Endothelial cell (in vitro differentiated cells): ENCODE data around the gene C7. TPM values are rescaled to one million over a fixed set of nuclear protein-coding genes. Genes with fewer than 3 reads are reported as not detected.

Source experiments
- DNase-seq: peaks from one replicate; pipeline ENCODE4 v3.0.0; 2021; ENCODE audit warnings: low spot score
- H3K27ac Mint-ChIP-seq: one replicate; pipeline ENCODE4 v1.8.0; 2021; ENCODE audit warnings: mixed read lengths, inconsistent platforms; ENCODE audit not compliant: unreplicated experiment
- H3K27me3 Mint-ChIP-seq: one replicate; pipeline ENCODE4 v1.8.0; 2021; ENCODE audit warnings: mild to moderate bottlenecking, moderate library complexity, mixed read lengths, inconsistent platforms; ENCODE audit not compliant: unreplicated experiment
- H3K36me3 Mint-ChIP-seq: one replicate; pipeline ENCODE4 v1.8.0; 2021; ENCODE audit warnings: mild to moderate bottlenecking, low read depth, mixed read lengths, inconsistent platforms; ENCODE audit not compliant: unreplicated experiment
- H3K4me1 Mint-ChIP-seq: one replicate; pipeline ENCODE4 v1.8.0; 2021; ENCODE audit warnings: mild to moderate bottlenecking, mixed read lengths, inconsistent platforms; ENCODE audit not compliant: unreplicated experiment
- H3K4me3 Mint-ChIP-seq: one replicate; pipeline ENCODE4 v1.8.0; 2021; ENCODE audit warnings: mild to moderate bottlenecking, mixed read lengths, inconsistent platforms; ENCODE audit not compliant: unreplicated experiment
- H3K9me3 Mint-ChIP-seq: one replicate; pipeline ENCODE4 v1.8.0; 2021; ENCODE audit warnings: mixed read lengths, inconsistent platforms; ENCODE audit not compliant: unreplicated experiment
- CTCF ChIP-seq: fragments of 200-600 bp; sonication (generic); IDR thresholded peaks from one replicate; pipeline ENCODE4 v1.5.0; 2021; ENCODE audit warnings: antibody characterized with exemption; ENCODE audit not compliant: unreplicated experiment
- total RNA-seq: library from RNA; stranded (reverse); fragmentation: NEBNext Ultra II Directional; extraction: Animal tissue kit (Norgen Biotek cat#: 25700); gene quantifications from one replicate; pipeline ENCODE4 v1.2.1, GENCODE V29; 2021; ENCODE audit not compliant: unreplicated experiment

The C7 gene
- total RNA-seq, 1 donor from 2014 or later: 1.5 TPM

DNA sequence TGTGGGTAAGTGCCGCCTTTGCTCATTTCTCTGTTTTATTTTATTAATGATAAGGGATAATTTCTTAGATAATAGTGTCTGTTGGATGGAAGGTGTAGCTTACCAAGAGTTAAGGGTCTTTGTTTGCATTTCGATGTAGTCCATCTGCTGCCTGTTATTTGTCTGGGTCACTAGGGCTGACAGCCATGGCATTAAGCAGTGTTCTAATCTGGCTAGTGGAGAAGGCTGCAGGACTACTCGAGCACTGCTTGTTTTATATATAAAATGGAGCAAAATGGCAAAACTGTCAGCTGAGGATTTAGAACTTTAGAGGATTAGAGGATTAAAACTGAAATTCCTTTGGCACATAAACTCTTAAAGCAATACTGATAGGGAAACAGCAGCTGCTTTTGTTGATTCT lies 67.5 kb downstream of the C7 start:
- Mint-ChIP-seq H3K27ac (no peak overlapping the region), H3K27me3 (no peaks in the 10 kb centered on the region)

GRCh38 chr5:40981420-40981819 lies 72.1 kb downstream of the C7 start:
- Mint-ChIP-seq H3K36me3 (no peaks in the 10 kb centered on the region), H3K9me3 (no peaks in the 10 kb centered on the region), H3K27ac (no peak overlapping the region), H3K4me1 (peaks cover 5% of the 10 kb centered on the region), H3K4me3 (no peak overlapping the region), H3K27me3 (no peaks in the 10 kb centered on the region)
- no peak for DNase-seq
- TF ChIP-seq CTCF: no peak

More for the DNA sequence above, 67.5 kb downstream of the C7 start:
- Mint-ChIP-seq H3K4me3 (no peak overlapping the region), H3K4me1 (no peaks in the 10 kb centered on the region), H3K36me3 (no peaks in the 10 kb centered on the region), H3K9me3 (no peaks in the 10 kb centered on the region)
- DNase-seq: no peak
- TF ChIP-seq CTCF: no peak

- Mint-ChIP-seq H3K9me3 (no peaks in the 10 kb centered on the region), H3K4me3 (no peak overlapping the region), H3K4me1 (peaks cover 12% of the 10 kb centered on the region), H3K36me3 (no peaks in the 10 kb centered on the region), H3K27me3 (no peaks in the 10 kb centered on the region), H3K27ac (no peak overlapping the region)
- no peak for DNase-seq
- no peak for TF ChIP-seq CTCF
These were observed 74.5 kb downstream of the C7 start for GRCh38 chr5:40983781-40984180.

GRCh38 chr5:40984884-40985283 lies 75.6 kb downstream of the C7 start:
- TF ChIP-seq CTCF: no peak
- Mint-ChIP-seq H3K4me3 (no peak overlapping the region), H3K36me3 (no peaks in the 10 kb centered on the region), H3K4me1 (peaks cover 12% of the 10 kb centered on the region), H3K9me3 (no peaks in the 10 kb centered on the region), H3K27ac (no peak overlapping the region), H3K27me3 (no peaks in the 10 kb centered on the region)
- DNase-seq: no peak

DNA sequence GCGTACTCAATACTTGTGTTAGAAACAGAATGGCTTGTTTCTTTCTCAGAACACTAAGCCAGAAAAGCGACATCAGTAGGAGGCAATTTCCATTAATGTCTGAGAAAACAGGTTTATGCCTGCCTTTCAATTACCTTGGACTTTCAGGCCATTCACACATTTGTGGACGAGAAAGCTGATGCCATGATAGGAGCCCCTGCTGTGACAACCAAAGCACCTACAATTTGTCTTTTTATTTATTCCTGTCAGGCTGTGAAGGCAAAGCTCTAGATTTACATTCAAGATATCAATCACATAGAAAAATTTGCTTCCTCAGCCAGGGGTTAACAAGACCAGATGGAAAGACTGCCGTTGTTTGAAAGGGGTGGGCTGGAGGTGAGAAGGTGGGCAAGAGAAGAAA lies 76.2 kb downstream of the C7 start:
- TF ChIP-seq CTCF: no peak
- Mint-ChIP-seq H3K27ac (no peak overlapping the region), H3K36me3 (no peaks in the 10 kb centered on the region), H3K27me3 (no peaks in the 10 kb centered on the region), H3K4me1 (peaks cover 12% of the 10 kb centered on the region), H3K9me3 (no peaks in the 10 kb centered on the region), H3K4me3 (no peak overlapping the region)
- no peak for DNase-seq
